NCI-H187 treated with DMSO at 0.1 percent for 48 hours (cell line): Measurements from ENCODE around the gene EPB41L4B.
"Not testable (repeated sequence)": the region's sequence is repeated elsewhere in the genome, so short reads cannot be mapped to it uniquely, and the experiment has no call there.

Experiments used
- DNase-seq: peaks from one replicate; lab custom pipeline; 2025; lab: John Stamatoyannopoulos, UW

EPB41L4B gene

GRCh38 chr9:109244179-109245132 is 76.4 kb downstream of the EPB41L4B start:
- peak; percentile 25 for DNase-seq

- DNase-seq = no peak
These were observed 78.1 kb downstream of the EPB41L4B start for GRCh38 chr9:109242741-109243140.

- DNase-seq = no peak
These were observed 78.8 kb downstream of the EPB41L4B start for GRCh38 chr9:109242014-109242413.

GRCh38 chr9:109241207-109241606 is 79.7 kb downstream of the EPB41L4B start:
- DNase-seq = no peak

DNA sequence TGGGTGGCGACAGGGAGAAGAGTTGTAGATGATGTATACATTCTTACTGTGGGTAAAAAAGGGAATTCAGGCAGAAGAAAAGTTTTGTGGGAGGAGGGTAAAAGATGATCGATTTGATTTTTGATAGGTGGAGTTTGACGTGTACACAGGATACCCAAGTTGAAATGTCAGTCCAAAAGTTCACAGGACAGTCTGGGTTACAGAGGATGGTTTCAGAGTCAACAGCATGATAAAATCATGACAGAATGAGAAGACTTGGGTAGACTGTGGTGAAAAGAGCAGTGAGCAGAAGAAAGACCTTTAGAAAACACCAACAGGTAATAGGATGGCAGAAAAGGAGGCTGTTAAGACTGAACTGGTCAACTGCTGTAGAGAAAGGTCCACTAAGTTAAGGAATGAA is 81.6 kb downstream of the EPB41L4B start:
- DNase-seq = no peak

DNA sequence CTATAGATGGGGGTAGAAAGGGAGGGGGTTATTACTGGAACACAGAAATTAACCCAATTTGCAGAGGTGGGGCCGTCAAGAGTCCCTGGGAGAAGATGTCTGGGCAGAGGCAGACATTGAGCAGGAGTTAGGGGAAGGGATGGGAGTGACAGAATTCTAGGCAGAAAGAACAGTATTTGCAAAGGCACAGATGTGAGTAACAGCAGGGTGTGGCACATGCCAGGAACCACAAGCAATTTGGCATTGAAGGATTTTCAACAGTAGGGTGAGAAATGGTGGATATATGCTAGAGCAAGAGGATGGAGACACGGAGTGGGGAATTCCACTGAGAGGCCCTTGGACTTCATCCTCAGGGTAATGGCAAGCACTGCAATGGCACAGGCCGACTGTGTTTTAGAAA is 82.2 kb downstream of the EPB41L4B start:
- no peak for DNase-seq

DNA sequence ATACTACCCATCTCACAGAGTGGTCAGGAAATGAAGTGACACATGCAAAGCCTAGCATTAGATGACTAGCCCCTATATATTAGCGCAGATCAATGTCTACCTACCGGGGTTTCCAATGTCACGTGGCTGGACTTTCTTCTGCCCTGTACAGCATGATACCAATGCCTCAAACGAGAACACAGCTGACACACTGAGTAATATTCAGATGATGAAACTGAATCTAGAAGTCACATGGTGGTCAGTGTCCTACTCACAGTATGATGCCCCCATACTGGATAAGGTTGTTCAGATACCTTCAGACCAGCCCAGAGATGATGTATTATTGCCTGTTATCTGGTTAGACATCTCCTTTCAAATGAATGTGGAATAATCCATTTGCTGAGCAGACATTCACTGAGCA is 82.7 kb downstream of the EPB41L4B start:
- no peak for DNase-seq

- no peak for DNase-seq
These were observed 88.2 kb downstream of the EPB41L4B start for GRCh38 chr9:109232449-109233237.

DNA sequence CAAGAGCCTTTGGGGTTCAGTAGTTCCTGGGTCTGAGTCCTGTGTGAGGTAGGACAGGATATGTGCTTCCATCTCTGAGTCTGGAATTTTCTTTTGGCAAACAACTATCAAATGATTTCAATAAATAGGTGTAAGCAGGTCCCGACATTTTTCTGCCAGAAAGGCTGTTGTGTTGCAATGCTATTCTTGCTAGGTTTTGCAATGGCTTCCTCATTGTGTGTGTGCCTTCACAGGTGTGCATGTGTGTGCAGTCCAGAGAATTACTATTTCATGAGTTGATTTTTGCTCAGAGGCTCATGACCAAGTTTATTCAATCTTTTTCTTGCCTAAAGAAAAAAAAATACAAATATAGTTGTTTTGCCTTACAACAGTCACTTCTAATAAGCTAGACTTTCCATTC is 89.3 kb downstream of the EPB41L4B start:
- no peak for DNase-seq

GRCh38 chr9:109230277-109230676 is 90.6 kb downstream of the EPB41L4B start:
- DNase-seq = no peak

GRCh38 chr9:109229682-109230081 is 91.2 kb downstream of the EPB41L4B start:
- DNase-seq = no peak

DNA sequence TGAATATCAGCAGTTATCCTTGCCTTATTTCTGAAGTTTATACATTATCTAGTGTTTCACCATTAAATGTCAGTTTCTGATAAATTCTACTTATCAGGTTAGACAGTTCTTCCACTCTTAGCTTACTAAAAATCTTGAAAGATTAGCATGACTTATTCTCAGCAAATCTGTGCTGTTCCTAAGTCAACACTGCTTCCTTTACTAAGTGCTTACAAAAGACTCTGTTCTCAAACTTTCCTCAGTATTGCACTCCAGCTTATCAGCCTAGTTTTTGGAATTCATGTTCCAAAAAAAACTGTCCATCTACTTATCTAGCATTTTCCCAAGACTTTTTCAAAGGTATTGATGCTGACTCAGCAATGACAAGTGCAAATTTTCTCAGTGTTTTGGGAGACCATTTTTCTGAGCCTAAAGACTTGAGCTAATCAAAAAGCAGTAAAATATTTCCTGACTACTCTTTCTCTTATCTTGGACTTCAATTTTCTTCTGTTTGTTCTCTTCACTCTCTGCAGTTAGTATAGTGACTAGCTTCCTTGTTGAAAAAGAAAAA is 92.7 kb downstream of the EPB41L4B start:
- DNase-seq = no peak

GRCh38 chr9:109225629-109226028 is 95.2 kb downstream of the EPB41L4B start:
- no peak for DNase-seq

GRCh38 chr9:109224751-109225150 is 96.1 kb downstream of the EPB41L4B start:
- no peak for DNase-seq

DNA sequence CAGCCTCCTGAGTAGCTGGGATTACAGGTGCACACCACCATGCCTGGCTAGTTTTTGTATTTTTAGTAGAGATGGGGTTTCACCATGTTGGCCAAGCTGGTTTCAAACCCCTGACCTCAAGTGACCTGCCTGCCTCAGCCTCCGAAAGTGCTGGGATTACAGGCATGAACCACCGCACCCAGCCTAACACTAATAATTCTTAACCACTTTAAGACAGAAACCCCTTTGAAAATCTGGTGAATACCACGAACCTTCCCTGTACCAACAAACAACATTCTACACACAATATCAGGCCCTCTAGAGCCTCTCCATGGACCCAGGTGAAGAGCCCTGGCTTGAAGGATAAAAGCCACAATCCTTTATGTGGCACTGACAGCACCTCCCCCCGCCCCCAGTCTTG is 102.6 kb downstream of the EPB41L4B start:
- not testable (repeated sequence) for DNase-seq

- DNase-seq = no peak
These were observed 106.4 kb downstream of the EPB41L4B start for GRCh38 chr9:109214414-109214813.

GRCh38 chr9:109213285-109214121 is 107.4 kb downstream of the EPB41L4B start:
- no peak for DNase-seq

DNA sequence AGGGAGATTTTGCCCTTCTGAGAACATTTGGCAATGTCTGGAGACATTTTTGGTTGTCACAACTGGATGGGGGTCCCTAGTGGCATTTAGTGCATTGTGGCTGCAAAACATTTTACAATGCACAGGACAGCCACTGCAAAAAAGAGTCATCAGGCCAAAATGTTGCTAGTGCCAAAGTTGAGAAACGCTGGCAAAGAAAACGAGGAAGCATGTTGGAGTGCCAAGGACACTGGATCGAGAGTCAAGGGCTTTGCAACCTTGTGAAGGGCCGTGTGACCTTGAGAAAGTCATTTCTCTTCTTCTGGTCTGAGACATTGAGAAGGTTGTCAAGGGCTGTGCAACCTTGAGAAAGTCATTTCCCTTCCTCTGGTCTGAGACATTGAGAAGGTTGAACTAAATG is 108.1 kb downstream of the EPB41L4B start:
- no peak for DNase-seq

DNA sequence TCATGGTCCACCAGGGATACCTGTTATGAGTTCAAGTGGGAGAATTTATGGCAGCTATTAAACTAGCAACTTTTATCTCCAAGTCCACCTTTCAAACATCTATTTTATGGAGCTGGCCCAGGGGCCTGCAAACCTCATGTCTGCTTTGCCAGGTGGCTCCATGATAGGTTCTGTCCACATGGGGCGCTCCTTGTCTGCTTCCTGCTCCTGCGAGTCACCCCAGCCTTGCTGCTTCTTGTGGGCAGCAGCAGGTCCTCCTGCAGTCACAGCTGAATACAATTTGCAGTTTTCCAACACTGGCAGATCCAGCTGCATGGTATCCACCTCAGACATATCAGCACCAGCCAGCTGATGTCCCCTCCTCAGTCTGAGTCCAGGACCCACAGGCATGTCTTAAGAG is 114.2 kb downstream of the EPB41L4B start:
- DNase-seq = no peak

GRCh38 chr9:109205526-109205925 is 115.3 kb downstream of the EPB41L4B start:
- no peak for DNase-seq

DNA sequence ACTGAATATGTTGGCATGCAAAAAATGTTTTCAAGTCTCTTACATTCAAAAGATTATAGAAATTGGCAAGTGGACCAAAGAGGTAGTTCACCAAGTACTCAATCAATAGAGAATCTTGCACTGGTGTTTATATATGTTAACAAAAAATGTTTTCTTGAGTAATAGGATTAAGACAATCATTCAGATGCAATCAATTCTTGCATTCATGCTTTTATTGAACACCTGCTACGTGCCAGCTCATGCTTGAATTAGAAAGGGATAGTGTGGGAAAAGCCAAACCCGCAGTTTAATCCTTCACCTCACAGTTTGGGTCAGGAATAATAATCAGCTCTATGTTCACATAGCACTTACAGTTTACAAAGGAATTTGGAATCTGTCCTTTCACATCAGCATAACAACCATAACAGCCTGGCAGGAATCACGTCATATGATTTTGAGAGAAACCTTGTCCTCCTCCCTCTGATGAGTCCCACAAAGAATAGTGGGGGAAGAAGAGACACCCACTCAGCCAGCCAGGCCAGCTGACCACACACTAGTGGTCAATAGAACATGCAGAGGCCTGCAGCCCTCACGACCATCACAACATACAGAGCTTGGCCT is 117.0 kb downstream of the EPB41L4B start:
- no peak for DNase-seq
